ENCODE results near the gene ZNF469. TPM values are rescaled to one million over a fixed set of nuclear protein-coding genes. Genes with fewer than 3 reads are reported as not detected.

ZNF469 gene
- total RNA-seq, 2 experiments from 2014 or later, result 1.1 to 1.2 TPM

GRCh38 chr16:88373927-88374492, 8.7 kb upstream of the ZNF469 start:
- no peak for ATAC-seq (ENCODE audit: low read depth)
- Mint-ChIP-seq H3K36me3 (no peaks in the 10 kb centered on the region), H3K4me3 (no peak overlapping the region), H3K9me3 (no peaks in the 10 kb centered on the region), H3K27ac (no peak overlapping the region), H3K27me3 (no peaks in the 10 kb centered on the region), H3K4me1 (no peaks in the 10 kb centered on the region)
- no peak for DNase-seq
- POLR2A ChIA-PET, result no interaction called here

GRCh38 chr16:88374736-88375135, 8.0 kb upstream of the ZNF469 start:
- Mint-ChIP-seq H3K4me3 (no peak overlapping the region), H3K9me3 (no peaks in the 10 kb centered on the region), H3K36me3 (no peaks in the 10 kb centered on the region), H3K27ac (no peak overlapping the region), H3K27me3 (no peaks in the 10 kb centered on the region), H3K4me1 (no peaks in the 10 kb centered on the region)
- POLR2A ChIA-PET, result no interaction called here
- DNase-seq (no peak), ATAC-seq (ENCODE audit: low read depth) (no peak)

GRCh38 chr16:88375236-88375975, 7.4 kb upstream of the ZNF469 start:
- Mint-ChIP-seq H3K4me1 (no peaks in the 10 kb centered on the region), H3K36me3 (no peaks in the 10 kb centered on the region), H3K27ac (no peak overlapping the region), H3K4me3 (no peak overlapping the region), H3K27me3 (no peaks in the 10 kb centered on the region), H3K9me3 (no peaks in the 10 kb centered on the region)
- DNase-seq (no peak), ATAC-seq (ENCODE audit: low read depth) (no peak)
- POLR2A ChIA-PET, result no interaction called here

GRCh38 chr16:88375996-88376834, 6.5 kb upstream of the ZNF469 start:
- H3K4me1 Mint-ChIP-seq, result no peaks in the 10 kb centered on the region
- no peak for ATAC-seq (ENCODE audit: low read depth)
- no peak overlapping the region for H3K27ac Mint-ChIP-seq
- no peaks in the 10 kb centered on the region for H3K9me3 Mint-ChIP-seq
- POLR2A ChIA-PET, result no interaction called here
- no peaks in the 10 kb centered on the region for H3K36me3 Mint-ChIP-seq
- H3K27me3 Mint-ChIP-seq, result no peaks in the 10 kb centered on the region
- no peak for DNase-seq
- no peak overlapping the region for H3K4me3 Mint-ChIP-seq

- no peak overlapping the region for H3K27ac Mint-ChIP-seq
Observed at GRCh38 chr16:88376835-88377726, 5.7 kb upstream of the ZNF469 start.

GRCh38 chr16:88377961-88378360, 4.8 kb upstream of the ZNF469 start:
- no peak overlapping the region for H3K27ac Mint-ChIP-seq
- no peaks in the 10 kb centered on the region for H3K4me1 Mint-ChIP-seq
- peaks cover 7% of the 10 kb centered on the region for H3K27me3 Mint-ChIP-seq
- no peak overlapping the region for H3K4me3 Mint-ChIP-seq
- no peaks in the 10 kb centered on the region for H3K36me3 Mint-ChIP-seq
- no peaks in the 10 kb centered on the region for H3K9me3 Mint-ChIP-seq
- POLR2A ChIA-PET, result no interaction called here
- ATAC-seq (ENCODE audit: low read depth) (no peak), DNase-seq (no peak)

More at GRCh38 chr16:88376835-88377726, 5.7 kb upstream of the ZNF469 start:
- DNase-seq (no peak), ATAC-seq (ENCODE audit: low read depth) (no peak)
- Mint-ChIP-seq H3K27me3 (peaks cover 1% of the 10 kb centered on the region), H3K9me3 (no peaks in the 10 kb centered on the region), H3K4me3 (no peak overlapping the region), H3K36me3 (no peaks in the 10 kb centered on the region), H3K4me1 (no peaks in the 10 kb centered on the region)
- POLR2A ChIA-PET, result no interaction called here

- POLR2A ChIA-PET, result no interaction called here
- Mint-ChIP-seq H3K9me3 (no peaks in the 10 kb centered on the region), H3K4me3 (no peak overlapping the region), H3K4me1 (no peaks in the 10 kb centered on the region), H3K27me3 (peaks cover 7% of the 10 kb centered on the region), H3K36me3 (no peaks in the 10 kb centered on the region), H3K27ac (no peak overlapping the region)
- DNase-seq, result no peak
- no peak for ATAC-seq (ENCODE audit: low read depth)
Observed at GRCh38 chr16:88378401-88378800, 4.4 kb upstream of the ZNF469 start.

- POLR2A ChIA-PET, result no interaction called here
- H3K27me3 Mint-ChIP-seq, result peaks cover 10% of the 10 kb centered on the region
- no peaks in the 10 kb centered on the region for H3K9me3 Mint-ChIP-seq
- H3K36me3 Mint-ChIP-seq, result no peaks in the 10 kb centered on the region
- no peak overlapping the region for H3K27ac Mint-ChIP-seq
- no peak for DNase-seq
- H3K4me1 Mint-ChIP-seq, result no peaks in the 10 kb centered on the region
- ATAC-seq (ENCODE audit: low read depth), result no peak
- no peak overlapping the region for H3K4me3 Mint-ChIP-seq
Observed at GRCh38 chr16:88378836-88379693, 3.7 kb upstream of the ZNF469 start.

GRCh38 chr16:88379694-88380040, 3.1 kb upstream of the ZNF469 start:
- Mint-ChIP-seq H3K9me3 (no peaks in the 10 kb centered on the region), H3K4me3 (no peak overlapping the region), H3K36me3 (no peaks in the 10 kb centered on the region), H3K27ac (no peak overlapping the region), H3K4me1 (no peaks in the 10 kb centered on the region), H3K27me3 (peaks cover 16% of the 10 kb centered on the region)
- POLR2A ChIA-PET, result no interaction called here
- no peak for DNase-seq
- ATAC-seq (ENCODE audit: low read depth), result no peak

GRCh38 chr16:88380099-88380498, 2.7 kb upstream of the ZNF469 start:
- Mint-ChIP-seq H3K36me3 (no peaks in the 10 kb centered on the region), H3K4me3 (no peak overlapping the region), H3K9me3 (no peaks in the 10 kb centered on the region), H3K27me3 (peaks cover 20% of the 10 kb centered on the region), H3K4me1 (no peaks in the 10 kb centered on the region), H3K27ac (no peak overlapping the region)
- POLR2A ChIA-PET, result no interaction called here
- DNase-seq, result no peak
- no peak for ATAC-seq (ENCODE audit: low read depth)

GRCh38 chr16:88380619-88381018, 2.1 kb upstream of the ZNF469 start:
- DNase-seq, result no peak
- Mint-ChIP-seq H3K4me1 (no peaks in the 10 kb centered on the region), H3K36me3 (no peaks in the 10 kb centered on the region), H3K27me3 (peaks cover 25% of the 10 kb centered on the region), H3K9me3 (no peaks in the 10 kb centered on the region), H3K27ac (no peak overlapping the region), H3K4me3 (no peak overlapping the region)
- POLR2A ChIA-PET, result no interaction called here
- ATAC-seq (ENCODE audit: low read depth), result no peak

GRCh38 chr16:88381820-88382451, 823 bp upstream of the ZNF469 start:
- Mint-ChIP-seq H3K4me3 (no peak overlapping the region), H3K4me1 (no peaks in the 10 kb centered on the region), H3K9me3 (no peaks in the 10 kb centered on the region), H3K27me3 (peaks cover 31% of the 10 kb centered on the region), H3K27ac (no peak overlapping the region), H3K36me3 (no peaks in the 10 kb centered on the region)
- POLR2A ChIA-PET, result no interaction called here
- no peak for DNase-seq
- no peak for ATAC-seq (ENCODE audit: low read depth)

All from activated naive CD8-positive, alpha-beta T cell treated with anti-CD3 and anti-CD28 coated beads, Interleukin-2, amount 10 ng/mL, durations not matched to agents 7 days and 5 days (primary cell).